ENCODE results near the gene ATG7. TPM values are rescaled to one million over a fixed set of nuclear protein-coding genes. Genes with fewer than 3 reads are reported as not detected.
A peak's percentile ranks its signal among the peaks of the same experiment; 100 is the strongest.

The ATG7 gene
- total RNA-seq, 8 experiments from 2014 or later, result 16.9 to 39.4 (median 24.8) TPM

- in situ Hi-C loops (cut with MboI; ENCODE audit: low pct_unique_long_range_greater_than_20kb in 2 of 9, low sequenced_read_pairs in 9 of 9, unreplicated experiment in 9 of 9), result no loop called here
- peak in 2 of 8 experiments; percentile 30 to 73 for ATAC-seq (replicated peaks in 6 of 8)
- Histone ChIP-seq H3K4me1 (replicated peaks in 1 of 2) (peaks cover 46 to 51% of the 10 kb centered on the region in 2 donors), H3K27ac (peak overlapping the region in 1 of 2 donors; percentile 38), H3K4me3 (no peak overlapping the region)
- WGBS, 10 experiments, result 25 to 100% (median 60%) methylated on average over 2 to 5 of the region's 15 CpGs; no CpG with 5 or more reads in 5 of the 10 experiments
Observed at GRCh38 chr3:11604139-11604892, 332.1 kb downstream of the ATG7 start.

GRCh38 chr3:11605398-11605797, 333.2 kb downstream of the ATG7 start:
- Histone ChIP-seq H3K4me3 (no peak overlapping the region), H3K4me1 (replicated peaks in 1 of 2) (peaks cover 48 to 55% of the 10 kb centered on the region in 2 donors), H3K27ac (no peak overlapping the region)
- WGBS, 10 experiments, result 80 to 100% methylated on average over 1 of the region's 1 CpG; no CpG with 5 or more reads in 8 of the 10 experiments
- ATAC-seq (replicated peaks in 6 of 8), result no peak
- in situ Hi-C loops (cut with MboI; ENCODE audit: low pct_unique_long_range_greater_than_20kb in 2 of 9, low sequenced_read_pairs in 9 of 9, unreplicated experiment in 9 of 9), result no loop called here

DNA sequence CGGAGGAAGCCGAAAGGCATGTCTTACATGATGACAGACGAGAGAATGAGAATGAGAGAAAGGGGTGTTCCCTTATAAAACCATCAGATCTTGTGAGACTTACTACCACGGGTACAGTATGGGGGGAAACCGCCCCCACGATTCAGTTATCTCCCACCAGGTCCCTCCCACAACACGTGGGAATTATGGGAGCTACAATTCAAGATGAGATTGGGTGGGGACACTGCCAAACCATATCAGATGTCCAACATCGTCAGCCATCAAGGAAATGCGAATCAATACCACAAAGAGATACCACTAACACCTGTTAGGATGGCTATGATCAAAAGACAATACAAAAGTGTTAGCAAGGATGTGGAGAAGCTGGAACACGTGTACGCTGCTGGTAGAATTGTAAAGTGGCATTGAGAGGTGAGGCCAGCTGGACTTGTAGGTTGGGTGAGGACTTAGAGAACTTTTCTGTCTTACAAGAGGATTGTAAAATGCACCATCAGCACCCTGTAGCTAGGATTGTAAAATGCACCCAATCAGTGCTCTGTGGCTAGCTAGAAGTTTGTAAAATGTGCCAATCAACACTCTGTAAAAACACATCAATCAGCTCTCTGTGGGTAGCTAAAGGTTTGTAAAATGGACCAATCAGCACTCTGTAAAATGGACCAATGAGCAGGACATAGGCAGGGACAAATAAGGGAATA, 334.0 kb downstream of the ATG7 start:
- H3K4me3 ChIP-seq, result no peak overlapping the region
- WGBS, 10 experiments, result 17 to 100% (median 65%) methylated on average over 1 to 7 of the region's 11 CpGs; no CpG with 5 or more reads in 1 of the 10 experiments
- in situ Hi-C loops (cut with MboI; ENCODE audit: low pct_unique_long_range_greater_than_20kb in 2 of 9, low sequenced_read_pairs in 9 of 9, unreplicated experiment in 9 of 9), result no loop called here
- peaks cover 49 to 56% of the 10 kb centered on the region in 2 donors for H3K4me1 ChIP-seq (replicated peaks in 1 of 2)
- no peak for ATAC-seq (replicated peaks in 6 of 8)
- no peak overlapping the region for H3K27ac ChIP-seq

- Histone ChIP-seq H3K27ac (no peak overlapping the region), H3K4me1 (replicated peaks in 1 of 2) (peaks cover 56% of the 10 kb centered on the region in 2 donors), H3K4me3 (no peak overlapping the region)
- 80 to 100% (median 97%) methylated on average over 1 to 6 of the region's 6 CpGs; no CpG with 5 or more reads in 4 of the 10 experiments for WGBS, 10 experiments
- in situ Hi-C loops (cut with MboI; ENCODE audit: low pct_unique_long_range_greater_than_20kb in 2 of 9, low sequenced_read_pairs in 9 of 9, unreplicated experiment in 9 of 9), result no loop called here
- ATAC-seq (replicated peaks in 6 of 8), result no peak
Observed at GRCh38 chr3:11606865-11607440, 334.8 kb downstream of the ATG7 start.

Other genes starting within 250 kb of the ATG7 start
- 10 to 100 TPM in 2 of 8 experiments, 1 to 10 TPM in 1, under 1 TPM in 5; 0.11 to 23.2 (median 0.74) TPM for gene HRH1, start 117.9 kb upstream of the ATG7 start, total RNA-seq